OCI-LY1 (cell line): ENCODE measurements around the gene ZNF552.
"Not testable (repeated sequence)": the region's sequence is repeated elsewhere in the genome, so short reads cannot be mapped to it uniquely, and the experiment has no call there.

ENCODE experiments used
- H2AFZ ChIP-seq: fragments of 200-600 bp; sonication (generic), shearing (Covaris generic); 2 replicates; pipeline ENCODE4 v1.6.0; 2014; ENCODE audit warnings: antibody characterized with exemption, mild to moderate bottlenecking, low read length
- H3F3A ChIP-seq: fragments of 200-600 bp; sonication (generic), shearing (Covaris generic); 2 replicates; pipeline ENCODE4 v1.6.0; 2014; ENCODE audit warnings: mild to moderate bottlenecking, antibody characterized with exemption, low read length, moderate library complexity; ENCODE audit not compliant: insufficient read depth
- H3K27ac ChIP-seq: fragments of 200-600 bp; sonication (generic); 2 replicates; pipeline ENCODE4 v1.5.1; 2014; ENCODE audit warnings: low read length, mixed run types, mild to moderate bottlenecking, low read depth; ENCODE audit not compliant: poor library complexity, severe bottlenecking
- H3K27me3 ChIP-seq: fragments of 200-600 bp; sonication (generic); 2 replicates; pipeline ENCODE4 v1.6.0; 2014; ENCODE audit warnings: antibody characterized with exemption, mild to moderate bottlenecking, low read length, moderate library complexity; ENCODE audit not compliant: insufficient read depth
- H3K36me3 ChIP-seq: fragments of 200-600 bp; sonication (generic); 2 replicates; pipeline ENCODE4 v1.6.1; 2014; ENCODE audit warnings: mild to moderate bottlenecking, antibody characterized with exemption, low read length, moderate library complexity, mixed read lengths; ENCODE audit not compliant: insufficient read depth
- H3K4me1 ChIP-seq: fragments of 200-600 bp; sonication (generic); 2 replicates; pipeline ENCODE4 v1.5.1; 2014; ENCODE audit warnings: mild to moderate bottlenecking, low read length, moderate library complexity; ENCODE audit not compliant: insufficient read depth, severe bottlenecking
- H3K4me2 ChIP-seq: fragments of 200-600 bp; sonication (generic), shearing (Covaris generic); 2 replicates; pipeline ENCODE4 v1.6.1; 2014; ENCODE audit warnings: low read length
- H3K4me3 ChIP-seq: fragments of 200-600 bp; sonication (generic); 2 replicates; pipeline ENCODE4 v1.5.1; 2014; ENCODE audit warnings: low read length, low read depth, mild to moderate bottlenecking, mixed read lengths; ENCODE audit not compliant: poor library complexity, severe bottlenecking
- H3K79me2 ChIP-seq: fragments of 200-600 bp; shearing (Covaris generic); 2 replicates; pipeline ENCODE4 v1.6.1; 2016; ENCODE audit warnings: mixed run types, low read length, mixed read lengths; ENCODE audit not compliant: insufficient read depth
- H3K9ac ChIP-seq: fragments of 200-600 bp; sonication (generic), shearing (Covaris generic); 2 replicates; pipeline ENCODE4 v1.6.1; 2014; ENCODE audit warnings: mild to moderate bottlenecking, low read length, mixed read lengths
- H3K9me2 ChIP-seq: fragments of 200-600 bp; sonication (generic), shearing (Covaris generic); 2 replicates; pipeline ENCODE4 v1.6.1; 2014; ENCODE audit warnings: low read depth, mild to moderate bottlenecking, low read length, mixed read lengths
- H3K9me3 ChIP-seq: fragments of 200-600 bp; shearing (Covaris generic); 2 replicates; pipeline ENCODE4 v1.6.1; 2014; ENCODE audit warnings: low read length, mixed read lengths
- H4K20me1 ChIP-seq: fragments of 200-600 bp; sonication (generic), shearing (Covaris generic); 2 replicates; pipeline ENCODE4 v1.6.0; 2016; ENCODE audit warnings: mild to moderate bottlenecking, low read length; ENCODE audit not compliant: insufficient read depth
- CTCF ChIP-seq: fragments of 200-600 bp; sonication (generic), shearing (Covaris generic); IDR thresholded peaks from 2 replicates; pipeline ENCODE4 v1.5.1; 2017; ENCODE audit warnings: mild to moderate bottlenecking, antibody characterized with exemption, low read length, moderate library complexity, mixed read lengths
- EZH2 ChIP-seq: fragments of 200-600 bp; sonication (generic), shearing (Covaris generic); IDR thresholded peaks from 2 replicates; pipeline ENCODE4 v1.8.0; 2017; ENCODE audit warnings: borderline replicate concordance, mixed run types, mild to moderate bottlenecking, antibody characterized with exemption, low read length, moderate library complexity, mixed read lengths

Gene ZNF552

GRCh38 chr19:57814505-57815246 lies at the start of gene ZNF552:
ZNF552 (minus strand) TSS chr19:57814913; CDS start chr19:57814743, 170 bp downstream.
- TF ChIP-seq EZH2 (no peak), CTCF (no peak)
- Histone ChIP-seq H3K27ac (peak within 1 kb of the TSS; percentile 8), H3K79me2 (peaks cover 9% of the 10 kb centered on the region), H3K36me3 (peaks cover 16% of the 10 kb centered on the region; the same call in 1 of the 2 replicates), H3K9me3 (no peaks in the 10 kb centered on the region), H3K4me2 (peak within 1 kb of the TSS; percentile 92), H3K9ac (peak within 1 kb of the TSS; percentile 92), H3K4me1 (peaks cover 38% of the 10 kb centered on the region), H3K9me2 (no peaks in the 10 kb centered on the region), H2AFZ (no peak within 1 kb of the TSS), H3K4me3 (peak within 1 kb of the TSS; percentile 94), H3K27me3 (no peaks in the 10 kb centered on the region), H3F3A (no peaks in the 10 kb centered on the region), H4K20me1 (no peaks in the 10 kb centered on the region)

- H3K4me1 ChIP-seq, H4K20me1 ChIP-seq, H2AFZ ChIP-seq, H3K4me2 ChIP-seq, H3K4me3 ChIP-seq, H3K9me3 ChIP-seq, H3F3A ChIP-seq, H3K79me2 ChIP-seq, H3K27me3 ChIP-seq, H3K9me2 ChIP-seq, H3K9ac ChIP-seq, H3K27ac ChIP-seq: not testable (repeated sequence)
- peaks cover 95% of the 10 kb centered on the region for H3K36me3 ChIP-seq
Observed at GRCh38 chr19:57862351-57862750, 47.6 kb upstream of the ZNF552 start.

GRCh38 chr19:57854117-57854516 lies 39.4 kb upstream of the ZNF552 start:
- not testable (repeated sequence) for H3K79me2 ChIP-seq, H3F3A ChIP-seq, H3K9me3 ChIP-seq, H3K9ac ChIP-seq, H3K27ac ChIP-seq, H4K20me1 ChIP-seq, H3K27me3 ChIP-seq, H3K4me1 ChIP-seq, H3K9me2 ChIP-seq, H3K4me2 ChIP-seq, H3K4me3 ChIP-seq, H2AFZ ChIP-seq
- H3K36me3 ChIP-seq = peaks cover 64% of the 10 kb centered on the region

- not testable (repeated sequence) for H3K4me2 ChIP-seq, H2AFZ ChIP-seq, H3K9me2 ChIP-seq, H3K4me1 ChIP-seq, H4K20me1 ChIP-seq, H3K27me3 ChIP-seq, H3K79me2 ChIP-seq, H3K9me3 ChIP-seq, H3K9ac ChIP-seq, H3F3A ChIP-seq, H3K4me3 ChIP-seq, H3K27ac ChIP-seq
- H3K36me3 ChIP-seq = peaks cover 47% of the 10 kb centered on the region
Observed at GRCh38 chr19:57851812-57852603, 37.3 kb upstream of the ZNF552 start.
